Nephron (organoid): ENCODE measurements around the gene EYA3.

Experiments
- H3K27ac Mint-ChIP-seq, 3 experiments: 2 replicates each; pipeline ENCODE4 v1.8.0; 2020; ENCODE audit warnings: mixed read lengths in 3 of 3, mild to moderate bottlenecking in 2 of 3, moderate library complexity in 1 of 3
- H3K27me3 Mint-ChIP-seq: 2 replicates; pipeline ENCODE4 v1.8.0; 2021; ENCODE audit warnings: low read depth, mild to moderate bottlenecking, moderate library complexity, mixed read lengths
- H3K36me3 Mint-ChIP-seq: 2 replicates; pipeline ENCODE4 v1.8.0; 2020; ENCODE audit warnings: low read depth, mixed read lengths
- H3K4me1 Mint-ChIP-seq: 2 replicates; pipeline ENCODE4 v1.8.0; 2020; ENCODE audit warnings: mixed read lengths
- H3K4me3 Mint-ChIP-seq, 3 experiments: 2 replicates each; pipeline ENCODE4 v1.8.0; 2020; ENCODE audit warnings: mild to moderate bottlenecking in 3 of 3, mixed read lengths in 3 of 3, moderate library complexity in 2 of 3
- H3K9me3 Mint-ChIP-seq: 2 replicates; pipeline ENCODE4 v1.8.0; 2020; ENCODE audit warnings: mixed read lengths
- CTCF ChIP-seq, 3 experiments: fragments of 200-600 bp; sonication (generic); IDR thresholded peaks; one replicate each; pipeline ENCODE4 v1.5.0; 2021; ENCODE audit warnings: antibody characterized with exemption in 3 of 3; ENCODE audit not compliant: unreplicated experiment in 3 of 3

EYA3 gene

GRCh38 chr1:28111157-28111556, 22.7 kb upstream of the EYA3 start:
- Mint-ChIP-seq H3K4me1 (no peaks in the 10 kb centered on the region), H3K27me3 (no peaks in the 10 kb centered on the region), H3K9me3 (no peaks in the 10 kb centered on the region), H3K4me3 (no peak overlapping the region), H3K36me3 (no peaks in the 10 kb centered on the region), H3K27ac (no peak overlapping the region)
- TF ChIP-seq CTCF (IDR thresholded peaks at IDR 0.05; ENCODE audit: unreplicated experiment in 3 of 3): no peak

- H3K36me3 Mint-ChIP-seq: no peaks in the 10 kb centered on the region
- H3K27ac Mint-ChIP-seq: no peak overlapping the region
- no peaks in the 10 kb centered on the region for H3K27me3 Mint-ChIP-seq
- H3K4me3 Mint-ChIP-seq: no peak overlapping the region
- TF ChIP-seq CTCF (IDR thresholded peaks at IDR 0.05; ENCODE audit: unreplicated experiment in 3 of 3): no peak
- no peaks in the 10 kb centered on the region for H3K9me3 Mint-ChIP-seq
- no peaks in the 10 kb centered on the region for H3K4me1 Mint-ChIP-seq
Measured at GRCh38 chr1:28110555-28110954, 22.1 kb upstream of the EYA3 start.

- Mint-ChIP-seq H3K27me3 (peaks cover 3% of the 10 kb centered on the region), H3K36me3 (no peaks in the 10 kb centered on the region), H3K4me1 (peaks cover 3% of the 10 kb centered on the region), H3K9me3 (no peaks in the 10 kb centered on the region), H3K4me3 (no peak overlapping the region), H3K27ac (no peak overlapping the region)
- no peak for TF ChIP-seq CTCF (IDR thresholded peaks at IDR 0.05; ENCODE audit: unreplicated experiment in 3 of 3)
Measured at GRCh38 chr1:28109639-28110038, 21.2 kb upstream of the EYA3 start.

GRCh38 chr1:28108001-28108400, 19.6 kb upstream of the EYA3 start:
- peaks cover 4% of the 10 kb centered on the region for H3K27me3 Mint-ChIP-seq
- H3K36me3 Mint-ChIP-seq: no peaks in the 10 kb centered on the region
- H3K4me3 Mint-ChIP-seq: no peak overlapping the region
- TF ChIP-seq CTCF (IDR thresholded peaks at IDR 0.05; ENCODE audit: unreplicated experiment in 3 of 3): no peak
- H3K27ac Mint-ChIP-seq: no peak overlapping the region
- H3K4me1 Mint-ChIP-seq: peaks cover 7% of the 10 kb centered on the region
- no peaks in the 10 kb centered on the region for H3K9me3 Mint-ChIP-seq

GRCh38 chr1:28104866-28105467, 16.6 kb upstream of the EYA3 start:
- no peaks in the 10 kb centered on the region for H3K9me3 Mint-ChIP-seq
- TF ChIP-seq CTCF (IDR thresholded peaks at IDR 0.05; ENCODE audit: unreplicated experiment in 3 of 3): no peak
- peaks cover 4% of the 10 kb centered on the region for H3K27me3 Mint-ChIP-seq
- H3K27ac Mint-ChIP-seq: peak overlapping the region; percentile 17 to 54 (median 28)
- H3K36me3 Mint-ChIP-seq: no peaks in the 10 kb centered on the region
- H3K4me1 Mint-ChIP-seq: peaks cover 7% of the 10 kb centered on the region
- H3K4me3 Mint-ChIP-seq: peak overlapping the region; percentile 50 to 51 (median 51)

- H3K4me3 Mint-ChIP-seq: no peak overlapping the region
- peaks cover 4% of the 10 kb centered on the region for H3K27me3 Mint-ChIP-seq
- no peaks in the 10 kb centered on the region for H3K36me3 Mint-ChIP-seq
- peak overlapping the region in 1 of 3 experiments; percentile 54 for H3K27ac Mint-ChIP-seq
- H3K4me1 Mint-ChIP-seq: peaks cover 13% of the 10 kb centered on the region
- H3K9me3 Mint-ChIP-seq: no peaks in the 10 kb centered on the region
- TF ChIP-seq CTCF (IDR thresholded peaks at IDR 0.05; ENCODE audit: unreplicated experiment in 3 of 3): no peak
Measured at GRCh38 chr1:28102189-28102588, 13.8 kb upstream of the EYA3 start.
